BJ (cell line): ENCODE results near the gene TRPT1. TPM values are rescaled to one million over a fixed set of nuclear protein-coding genes. Genes with fewer than 3 reads are reported as not detected.

Source experiments
- CTCF ChIA-PET: fragments of 350-600 bp; formaldehyde crosslinking; extraction: SDS; loops from one replicate; lab custom pipeline; 2021; ENCODE audit warnings: antibody characterized with exemption, inconsistent platforms; lab: Yijun Ruan, JAX
- POLR2A ChIA-PET: fragments of 300-600 bp; sonication (Branson Sonifier 250); formaldehyde crosslinking; extraction: SDS; loops from one replicate; lab custom pipeline; 2021; ENCODE audit warnings: antibody characterized with exemption; lab: Charles Lee
- DNase-seq: peaks from one replicate; pipeline ENCODE4 v3.0.0-alpha.2; 2011; ENCODE audit warnings: low read depth
- H3K27me3 ChIP-seq: 2 replicates; pipeline ENCODE4 v1.6.0; 2011; ENCODE audit warnings: low read length; ENCODE audit not compliant: control insufficient read depth, insufficient read depth
- H3K36me3 ChIP-seq: 2 replicates; pipeline ENCODE4 v1.5.1; 2011; ENCODE audit warnings: low read length; ENCODE audit not compliant: control insufficient read depth, insufficient read depth
- H3K4me3 ChIP-seq: 2 replicates; pipeline ENCODE4 v1.5.1; 2011; ENCODE audit warnings: low read depth, mild to moderate bottlenecking, control low read depth, low read length
- CTCF ChIP-seq: IDR thresholded peaks from 2 replicates; pipeline ENCODE4 v1.5.1; 2011; ENCODE audit warnings: low read depth, mild to moderate bottlenecking, control low read depth, inconsistent platforms, low read length, moderate library complexity; ENCODE audit not compliant: insufficient read depth
- polyA plus RNA-seq: library from polyadenylated mRNA; depleted of rRNA; stranded (reverse); fragments of >200 nt; gene quantifications from 2 replicates; pipeline ENCODE4 v1.2.3, GENCODE V29; 2011; rRNA removed

TRPT1 gene
- polyA plus RNA-seq, 1 experiment = 53.1 TPM

GRCh38 chr11:64180891-64181290, 45.1 kb downstream of the TRPT1 start:
- Histone ChIP-seq H3K4me3 (no peak overlapping the region), H3K36me3 (no peaks in the 10 kb centered on the region), H3K27me3 (no peaks in the 10 kb centered on the region)
- DNase-seq = no peak
- CTCF ChIA-PET = interaction anchor here (0.8 to 1.4 kb wide), 2 partner anchors 120 to 180 kb away, joined by 3 to 4 read pairs; no protein-coding TSS in a partner anchor
- POLR2A ChIA-PET = no interaction called here
- TF ChIP-seq CTCF = no peak

GRCh38 chr11:64178951-64179639, 46.9 kb downstream of the TRPT1 start:
- H3K27me3 ChIP-seq = no peaks in the 10 kb centered on the region
- no peak for TF ChIP-seq CTCF
- H3K36me3 ChIP-seq = no peaks in the 10 kb centered on the region
- DNase-seq = no peak
- ChIA-PET POLR2A (no interaction called here), CTCF (no interaction called here)
- no peak overlapping the region for H3K4me3 ChIP-seq

GRCh38 chr11:64178203-64178602, 47.8 kb downstream of the TRPT1 start:
- Histone ChIP-seq H3K4me3 (no peak overlapping the region), H3K36me3 (no peaks in the 10 kb centered on the region), H3K27me3 (no peaks in the 10 kb centered on the region)
- TF ChIP-seq CTCF = no peak
- ChIA-PET POLR2A (no interaction called here), CTCF (no interaction called here)
- DNase-seq = no peak

- H3K4me3 ChIP-seq = no peak overlapping the region
- no peaks in the 10 kb centered on the region for H3K27me3 ChIP-seq
- no peaks in the 10 kb centered on the region for H3K36me3 ChIP-seq
- ChIA-PET POLR2A (no interaction called here), CTCF (no interaction called here)
- TF ChIP-seq CTCF = no peak
- DNase-seq = no peak
Observed at GRCh38 chr11:64176751-64177150, 49.2 kb downstream of the TRPT1 start.

Other genes with a start within 250 kb of the TRPT1 start
- 108 and 143 TPM in 2 replicates for gene OTUB1, start 239.7 kb downstream of the TRPT1 start, polyA plus RNA-seq
- gene FLRT1, start 190.3 kb downstream of the TRPT1 start, polyA plus RNA-seq = 0.32 and 0.42 TPM in 2 replicates
- gene MACROD1, start 60.1 kb downstream of the TRPT1 start, polyA plus RNA-seq = 11.7 and 12.4 TPM in 2 replicates
- gene STIP1, start 40.0 kb downstream of the TRPT1 start, polyA plus RNA-seq = 139 and 150 TPM in 2 replicates
- gene FERMT3, start 19.5 kb downstream of the TRPT1 start, polyA plus RNA-seq = 0.83 and 1.9 TPM in 2 replicates
- gene NUDT22, start 88 bp upstream of the TRPT1 start, polyA plus RNA-seq = 40.5 and 51.2 TPM in 2 replicates
- 23.5 and 42.1 TPM in 2 replicates for gene DNAJC4, start 4.4 kb upstream of the TRPT1 start, polyA plus RNA-seq
- 10.2 and 13.2 TPM in 2 replicates for gene VEGFB, start 8.4 kb upstream of the TRPT1 start, polyA plus RNA-seq
- gene FKBP2, start 14.9 kb upstream of the TRPT1 start, polyA plus RNA-seq = 65.6 and 76.2 TPM in 2 replicates
- 174 and 283 TPM in 2 replicates for gene PPP1R14B, start 20.8 kb upstream of the TRPT1 start, polyA plus RNA-seq
- gene PLCB3, start 25.3 kb upstream of the TRPT1 start, polyA plus RNA-seq = 17.9 and 30.2 TPM in 2 replicates
- gene BAD, start 58.5 kb upstream of the TRPT1 start, polyA plus RNA-seq = 62.3 and 85.3 TPM in 2 replicates
- 22.6 and 33.7 TPM in 2 replicates for gene GPR137, start 59.7 kb upstream of the TRPT1 start, polyA plus RNA-seq
- gene KCNK4, start 65.1 kb upstream of the TRPT1 start, polyA plus RNA-seq = 0.05 TPM in 1 of 2 replicates, not detected in the other
- not detected in 2 replicates for gene CATSPERZ, start 74.2 kb upstream of the TRPT1 start, polyA plus RNA-seq
- 8.9 and 17.4 TPM in 2 replicates for gene ESRRA, start 79.3 kb upstream of the TRPT1 start, polyA plus RNA-seq
- 154 and 189 TPM in 2 replicates for gene TRMT112, start 91.4 kb upstream of the TRPT1 start, polyA plus RNA-seq
- 398 and 468 TPM in 2 replicates for gene PRDX5, start 91.9 kb upstream of the TRPT1 start, polyA plus RNA-seq
- 0.49 and 0.66 TPM in 2 replicates for gene CCDC88B, start 114.0 kb upstream of the TRPT1 start, polyA plus RNA-seq
- 22.9 and 33.8 TPM in 2 replicates for gene RPS6KA4, start 133.0 kb upstream of the TRPT1 start, polyA plus RNA-seq